ENCODE data around the gene VPS35L. TPM values are rescaled to one million over a fixed set of nuclear protein-coding genes. Genes with fewer than 3 reads are reported as not detected.

Gene VPS35L
- total RNA-seq, 1 donor from 2014 or later, result 34.4 TPM

Other genes with a start within 250 kb of the VPS35L start
- 1.2 TPM for gene TMC5, start 137.8 kb upstream of the VPS35L start, total RNA-seq
- 32.6 TPM for gene GDE1, start 33.6 kb upstream of the VPS35L start, total RNA-seq
- 31.8 TPM for gene CCP110, start 31.8 kb upstream of the VPS35L start, total RNA-seq
- 10.9 TPM for gene KNOP1, start 162.5 kb downstream of the VPS35L start, total RNA-seq
- gene IQCK, start 162.6 kb downstream of the VPS35L start, total RNA-seq, result 11.4 TPM